GM12878 (cell line): ENCODE data around the gene MTFR1L.

Experiments
- CTCF ChIP-seq, 3 experiments: IDR thresholded peaks in 2 of 3; conservative IDR thresholded peaks in 1 of 3; 2 replicates each; pipeline ENCODE4 v1.5.1; 2011; ENCODE audit warnings: low read depth in 3 of 3, low read length in 3 of 3, mild to moderate bottlenecking in 3 of 3, control low read depth in 2 of 3, moderate library complexity in 2 of 3, inconsistent platforms in 1 of 3, mixed read lengths in 1 of 3; ENCODE audit not compliant: control insufficient read depth in 2 of 3, insufficient read depth in 1 of 3; ENCODE audit errors: extremely low read depth in 1 of 3
- E4F1 ChIP-seq: fragments of 450-650 bp; IDR thresholded peaks from 2 replicates; pipeline ENCODE4 v1.6.1; 2018; ENCODE audit warnings: borderline replicate concordance, mild to moderate bottlenecking; ENCODE audit not compliant: partially characterized antibody
- EP300 ChIP-seq, 2 experiments: fragments of 150-350 bp in 1 of 2; IDR thresholded peaks; 2 replicates each; pipeline ENCODE4 v1.6.1; 2011 to 2012; ENCODE audit warnings: low read depth in 2 of 2, low read length in 2 of 2, borderline replicate concordance in 1 of 2, improper control_type of control experiment in 1 of 2, inconsistent platforms in 1 of 2; ENCODE audit not compliant: control insufficient read depth in 1 of 2
- GATAD2B ChIP-seq: fragments of 450-650 bp; conservative IDR thresholded peaks from 2 replicates; pipeline ENCODE4 v1.6.1; 2017; ENCODE audit warnings: low read depth, mild to moderate bottlenecking, moderate library complexity
- POLR2A ChIP-seq: IDR thresholded peaks from 2 replicates; pipeline ENCODE4 v1.6.1; 2011; ENCODE audit warnings: low read depth, mild to moderate bottlenecking, low read length
- POLR2AphosphoS5 ChIP-seq: IDR thresholded peaks from 2 replicates; pipeline ENCODE4 v1.6.1; 2011; ENCODE audit warnings: mild to moderate bottlenecking, low read length, inconsistent platforms
- STAT3 ChIP-seq: IDR thresholded peaks from 2 replicates; pipeline ENCODE4 v1.6.1; 2011; ENCODE audit warnings: low read depth, low read length, improper control_type of control experiment
- TAF1 ChIP-seq: IDR thresholded peaks from 2 replicates; pipeline ENCODE4 v1.6.1; 2011; ENCODE audit warnings: mild to moderate bottlenecking, low read depth, low read length, borderline replicate concordance
- ZNF274 ChIP-seq: IDR thresholded peaks from one replicate; pipeline ENCODE4 v1.8.0; 2011; ENCODE audit not compliant: insufficient read length, insufficient read depth
- ZNF622 ChIP-seq: fragments of 450-650 bp; IDR thresholded peaks from 2 replicates; pipeline ENCODE4 v1.6.1; 2017; ENCODE audit warnings: mild to moderate bottlenecking, inconsistent platforms

GRCh38 chr1:25831569-25832196, 11.9 kb downstream of the MTFR1L start:
- no peak for TF ChIP-seq POLR2A
- no peak for TF ChIP-seq CTCF (IDR thresholded peaks at IDR 0.05 in 2 of 3, conservative IDR thresholded peaks at IDR 0.05 in 1 of 3; ENCODE audit: control insufficient read depth in 2 of 3, extremely low read depth in 1 of 3, insufficient read depth in 1 of 3, low read depth in 3 of 3, low read length in 3 of 3)
- no peak for TF ChIP-seq ZNF274
- TF ChIP-seq EP300 (IDR thresholded peaks at IDR 0.05; ENCODE audit: borderline replicate concordance in 1 of 2, control insufficient read depth in 1 of 2, low read depth in 2 of 2, low read length in 2 of 2): no peak
- no peak for TF ChIP-seq TAF1
- TF ChIP-seq STAT3: no peak
- TF ChIP-seq POLR2AphosphoS5: no peak
- no peak for TF ChIP-seq ZNF622
- no peak for TF ChIP-seq E4F1
- no peak for TF ChIP-seq GATAD2B
